BJ (cell line): ENCODE results near the gene MIF. TPM values are rescaled to one million over a fixed set of nuclear protein-coding genes. Genes with fewer than 3 reads are reported as not detected.

ENCODE experiments used
- CTCF ChIA-PET: fragments of 350-600 bp; formaldehyde crosslinking; extraction: SDS; loops from one replicate; lab custom pipeline; 2021; ENCODE audit warnings: antibody characterized with exemption, inconsistent platforms; lab: Yijun Ruan, JAX
- POLR2A ChIA-PET: fragments of 300-600 bp; sonication (Branson Sonifier 250); formaldehyde crosslinking; extraction: SDS; loops from one replicate; lab custom pipeline; 2021; ENCODE audit warnings: antibody characterized with exemption; lab: Charles Lee
- DNase-seq: peaks from one replicate; pipeline ENCODE4 v3.0.0-alpha.2; 2011; ENCODE audit warnings: low read depth
- H3K27me3 ChIP-seq: 2 replicates; pipeline ENCODE4 v1.6.0; 2011; ENCODE audit warnings: low read length; ENCODE audit not compliant: control insufficient read depth, insufficient read depth
- H3K36me3 ChIP-seq: 2 replicates; pipeline ENCODE4 v1.5.1; 2011; ENCODE audit warnings: low read length; ENCODE audit not compliant: control insufficient read depth, insufficient read depth
- H3K4me3 ChIP-seq: 2 replicates; pipeline ENCODE4 v1.5.1; 2011; ENCODE audit warnings: low read depth, mild to moderate bottlenecking, control low read depth, low read length
- polyA plus RNA-seq: library from polyadenylated mRNA; depleted of rRNA; stranded (reverse); fragments of >200 nt; gene quantifications from 2 replicates; pipeline ENCODE4 v1.2.3, GENCODE V29; 2011
- TF ChIP-seq, protein P1 (sequence below): IDR thresholded peaks from 2 replicates; pipeline ENCODE4 v1.5.1; 2011; ENCODE audit warnings: low read depth, mild to moderate bottlenecking, control low read depth, inconsistent platforms, low read length, moderate library complexity; ENCODE audit not compliant: insufficient read depth

Gene MIF
- polyA plus RNA-seq, 1 experiment = 202 TPM

DNA sequence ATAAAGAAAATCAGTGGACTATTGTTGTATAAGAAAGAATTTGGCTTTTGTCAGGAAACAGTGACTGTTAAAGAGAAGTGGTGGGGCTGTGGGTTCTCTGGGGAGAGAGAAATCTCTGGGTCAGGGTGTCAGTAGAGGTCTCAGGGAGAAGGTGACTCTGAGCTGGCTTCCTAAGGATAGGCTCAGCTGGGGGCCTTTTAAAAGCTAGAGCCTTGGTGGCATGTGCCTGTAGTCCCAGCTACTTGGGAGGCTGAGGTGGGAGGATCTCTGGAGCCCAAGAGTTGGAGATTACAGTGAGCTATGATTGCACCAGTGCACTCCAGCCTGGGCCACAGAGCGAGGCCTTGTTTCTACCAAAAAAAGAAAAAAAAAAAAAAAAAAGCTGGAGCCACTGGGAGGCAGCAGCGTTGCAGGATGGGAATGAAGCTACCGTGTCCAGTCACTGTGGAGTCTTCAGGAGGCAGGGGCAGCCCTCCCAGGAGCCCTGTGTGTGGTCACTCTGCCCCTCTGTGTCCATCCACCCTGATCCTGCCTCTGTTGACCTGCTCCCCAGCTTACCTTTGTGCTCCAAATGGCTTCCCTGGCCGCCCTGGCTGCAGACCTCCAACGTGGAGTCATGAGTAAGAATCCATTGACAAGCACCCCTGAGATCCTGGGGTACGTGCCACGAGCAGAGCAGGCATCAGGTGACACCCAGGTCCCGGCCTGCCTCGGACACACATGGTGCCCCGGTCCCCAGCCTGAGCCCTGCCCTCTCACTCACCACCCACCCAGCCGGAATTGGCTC, 5.4 kb upstream of the MIF start:
- H3K27me3 ChIP-seq = no peaks in the 10 kb centered on the region
- ChIA-PET POLR2A (interaction anchor here (0.6 kb wide), 2 partner anchors 118 to 121 kb away, joined by 3 to 8 read pairs; partner anchors contain the start of gene CHCHD10), CTCF (interaction anchor here (0.5 to 1.5 kb wide), 3 partner anchors 28 to 1874 kb away, joined by 3 to 4 read pairs (median 3); partner anchors contain the start of gene SLC2A11)
- no peak overlapping the region for H3K4me3 ChIP-seq
- no peak for DNase-seq
- TF ChIP-seq, protein P1, sequence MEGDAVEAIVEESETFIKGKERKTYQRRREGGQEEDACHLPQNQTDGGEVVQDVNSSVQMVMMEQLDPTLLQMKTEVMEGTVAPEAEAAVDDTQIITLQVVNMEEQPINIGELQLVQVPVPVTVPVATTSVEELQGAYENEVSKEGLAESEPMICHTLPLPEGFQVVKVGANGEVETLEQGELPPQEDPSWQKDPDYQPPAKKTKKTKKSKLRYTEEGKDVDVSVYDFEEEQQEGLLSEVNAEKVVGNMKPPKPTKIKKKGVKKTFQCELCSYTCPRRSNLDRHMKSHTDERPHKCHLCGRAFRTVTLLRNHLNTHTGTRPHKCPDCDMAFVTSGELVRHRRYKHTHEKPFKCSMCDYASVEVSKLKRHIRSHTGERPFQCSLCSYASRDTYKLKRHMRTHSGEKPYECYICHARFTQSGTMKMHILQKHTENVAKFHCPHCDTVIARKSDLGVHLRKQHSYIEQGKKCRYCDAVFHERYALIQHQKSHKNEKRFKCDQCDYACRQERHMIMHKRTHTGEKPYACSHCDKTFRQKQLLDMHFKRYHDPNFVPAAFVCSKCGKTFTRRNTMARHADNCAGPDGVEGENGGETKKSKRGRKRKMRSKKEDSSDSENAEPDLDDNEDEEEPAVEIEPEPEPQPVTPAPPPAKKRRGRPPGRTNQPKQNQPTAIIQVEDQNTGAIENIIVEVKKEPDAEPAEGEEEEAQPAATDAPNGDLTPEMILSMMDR = peak; percentile 19; the same call in 1 of the 2 replicates
- H3K36me3 ChIP-seq = peaks cover 2% of the 10 kb centered on the region

DNA sequence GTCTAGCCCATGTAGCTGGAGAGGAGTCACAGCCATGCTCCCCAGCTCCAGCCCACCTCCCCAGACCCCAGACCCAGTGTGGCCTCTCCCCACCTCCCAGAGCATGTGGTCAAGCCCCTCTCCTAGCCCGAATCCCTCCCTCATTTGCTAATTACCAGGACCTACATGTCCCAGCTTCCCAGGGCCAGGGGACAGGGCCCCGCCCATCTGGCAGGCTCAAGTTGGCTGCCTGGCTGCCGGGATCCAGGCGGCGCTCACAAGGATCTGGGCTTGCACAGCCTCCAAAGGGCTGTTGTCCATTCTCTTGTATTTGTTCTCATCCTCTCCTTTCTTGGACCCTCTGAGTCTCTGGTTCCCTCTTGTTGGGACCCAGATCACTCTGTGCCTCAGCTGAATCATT, 4.6 kb upstream of the MIF start:
- CTCF ChIA-PET = interaction anchor here (1.0 kb wide), 1 partner anchor 24 kb away, joined by 3 read pairs; no protein-coding TSS in a partner anchor
- Histone ChIP-seq H3K4me3 (no peak overlapping the region), H3K27me3 (no peaks in the 10 kb centered on the region), H3K36me3 (peaks cover 1% of the 10 kb centered on the region; the same call in 1 of the 2 replicates)
- POLR2A ChIA-PET = no interaction called here
- DNase-seq = no peak
- TF ChIP-seq, protein P1 = no peak

DNA sequence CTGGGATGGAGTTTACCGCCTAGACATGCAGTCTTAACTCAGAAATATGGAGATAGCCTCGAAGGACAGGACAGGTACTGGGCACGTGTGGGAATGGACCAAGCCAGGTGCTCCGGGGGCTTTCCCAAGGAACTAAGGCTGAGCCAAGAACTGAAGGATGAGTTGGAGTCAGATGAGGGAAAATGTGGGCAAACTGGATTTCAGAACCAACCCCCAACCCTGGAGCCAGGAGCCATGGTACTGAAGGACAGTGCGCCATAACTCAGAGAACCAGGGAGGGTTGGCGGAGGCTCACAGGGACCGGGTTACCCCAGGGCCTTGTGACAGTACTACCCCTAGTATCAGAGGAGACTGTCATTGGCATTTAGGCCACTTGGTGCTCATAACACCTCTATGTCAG, 2.5 kb upstream of the MIF start:
- H3K27me3 ChIP-seq = no peaks in the 10 kb centered on the region
- DNase-seq = no peak
- TF ChIP-seq, protein P1 = no peak
- peaks cover 13% of the 10 kb centered on the region for H3K36me3 ChIP-seq
- CTCF ChIA-PET = interaction anchor here (0.8 to 1.6 kb wide), 2 partner anchors 30 to 34 kb away, joined by 3 read pairs; partner anchors contain the start of gene SLC2A11
- no peak overlapping the region for H3K4me3 ChIP-seq
- POLR2A ChIA-PET = no interaction called here

DNA sequence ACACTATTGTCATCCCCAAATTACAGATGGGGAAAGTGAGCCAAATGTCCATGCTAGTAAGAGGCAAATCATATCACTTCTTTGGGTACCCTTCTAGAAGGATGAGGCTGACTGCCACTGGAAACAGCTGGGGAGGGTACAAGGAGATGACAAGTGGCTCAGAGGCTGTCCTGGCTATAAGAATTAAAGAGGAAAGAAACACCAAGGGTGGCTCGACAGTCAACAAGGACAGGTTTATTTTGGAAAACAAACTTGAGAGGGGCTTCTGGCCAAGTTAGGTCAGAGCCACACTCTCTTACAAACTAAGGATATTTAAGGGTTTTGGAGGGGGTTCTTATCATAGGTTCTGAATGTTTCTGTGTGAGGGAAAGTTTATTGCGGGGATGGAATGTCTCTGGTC, 2.1 kb upstream of the MIF start:
- ChIA-PET CTCF (interaction anchor here (0.8 to 1.6 kb wide), 2 partner anchors 30 to 35 kb away, joined by 3 read pairs; partner anchors contain the start of gene SLC2A11), POLR2A (no interaction called here)
- H3K27me3 ChIP-seq = no peaks in the 10 kb centered on the region
- no peak for DNase-seq
- H3K36me3 ChIP-seq = peaks cover 17% of the 10 kb centered on the region
- H3K4me3 ChIP-seq = no peak overlapping the region
- TF ChIP-seq, protein P1 = no peak

DNA sequence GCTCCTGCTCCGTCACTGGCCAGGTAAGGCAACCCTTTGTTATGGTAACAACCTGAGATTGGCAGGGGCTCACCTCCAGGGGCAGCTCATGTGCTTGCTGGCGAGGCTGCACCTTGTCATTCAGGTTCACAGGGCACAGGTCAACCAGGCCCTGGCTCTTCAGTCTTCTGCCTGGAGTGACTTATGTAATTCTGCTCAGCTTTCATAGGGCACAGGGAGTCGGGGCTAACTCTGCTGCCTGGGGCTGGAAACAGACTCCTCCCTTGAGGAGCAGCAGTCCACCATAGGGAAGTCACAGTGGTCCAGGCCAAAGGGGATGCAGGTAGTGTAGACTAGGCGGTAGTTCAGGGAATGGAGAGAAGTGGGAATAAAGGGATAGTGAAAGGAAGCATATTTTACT, 1.5 kb upstream of the MIF start:
- Histone ChIP-seq H3K4me3 (no peak overlapping the region), H3K27me3 (no peaks in the 10 kb centered on the region), H3K36me3 (peaks cover 21% of the 10 kb centered on the region)
- DNase-seq = no peak
- ChIA-PET POLR2A (no interaction called here), CTCF (interaction anchor here (0.8 to 1.6 kb wide), 2 partner anchors 31 to 35 kb away, joined by 3 read pairs; partner anchors contain the start of gene SLC2A11)
- TF ChIP-seq, protein P1 = no peak
